D341Med (cell line): Measurements from ENCODE around the gene GINS1.

Experiments used
- DNase-seq: peaks from one replicate; pipeline ENCODE4 v3.0.0; 2012; ENCODE audit warnings: low spot score

Gene GINS1

DNA sequence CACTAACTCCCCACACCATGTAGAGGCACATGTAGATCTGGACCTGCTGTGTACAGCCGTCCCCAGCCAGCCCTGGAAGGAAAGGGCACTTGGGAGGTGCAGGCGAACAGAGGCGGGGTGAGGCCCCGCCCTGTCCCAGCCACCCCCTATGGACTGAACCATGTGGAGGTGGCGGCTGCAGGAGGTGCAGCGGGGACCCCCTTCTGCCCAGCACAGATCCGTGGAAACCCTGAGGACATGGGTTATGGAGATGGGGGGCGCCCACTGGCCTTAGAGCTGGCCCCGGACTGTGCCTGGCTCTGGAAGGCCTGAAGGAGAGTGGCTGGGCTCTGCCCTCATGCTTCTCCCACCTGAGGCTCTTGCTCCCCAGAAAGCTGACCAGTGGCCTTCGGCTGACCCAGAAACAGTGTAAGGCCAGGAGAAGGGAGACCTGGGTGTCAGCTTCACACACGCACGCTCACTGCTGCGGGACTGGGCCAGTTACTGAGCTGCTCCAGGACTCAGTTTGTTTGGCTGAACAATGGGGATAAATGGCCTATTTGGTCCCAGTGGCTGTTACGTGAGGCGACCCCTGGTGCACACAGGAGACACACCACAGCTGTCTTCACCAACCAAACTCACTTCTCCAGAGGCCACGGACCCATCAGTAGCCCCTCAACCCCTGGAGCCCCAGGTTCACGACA, 87.2 kb downstream of the GINS1 start:
- DNase-seq = no peak

DNA sequence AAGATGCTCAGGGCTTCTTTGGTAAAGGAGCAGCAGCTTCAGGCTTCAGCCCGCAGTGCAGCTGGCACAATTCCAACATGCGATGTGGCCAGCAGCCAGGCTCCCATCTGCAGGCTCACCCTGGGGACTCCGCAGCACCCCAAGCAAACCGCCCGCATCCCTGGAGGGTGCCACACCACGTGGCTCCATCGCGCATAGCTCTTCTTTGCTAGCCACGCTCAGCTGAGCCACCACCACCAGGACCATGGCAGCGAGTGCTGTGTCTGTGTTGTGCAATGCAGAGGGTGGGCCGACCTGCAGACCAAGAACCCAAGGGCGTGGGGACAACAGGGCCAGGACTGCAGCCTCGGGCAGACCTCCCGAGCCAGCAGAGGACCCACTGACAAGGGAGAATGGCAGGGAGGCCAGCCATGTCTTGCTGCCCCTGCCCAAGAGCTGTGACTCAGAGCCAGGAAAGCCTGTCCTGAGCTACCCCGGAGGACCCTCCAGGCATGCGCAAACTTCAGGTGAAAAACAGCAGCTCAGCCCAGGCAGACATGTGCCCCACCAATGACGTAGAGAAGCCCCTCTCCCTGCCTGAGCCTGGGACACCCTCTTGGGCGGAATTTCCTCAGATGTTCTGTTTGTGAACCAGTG, 87.8 kb downstream of the GINS1 start:
- DNase-seq = no peak

DNA sequence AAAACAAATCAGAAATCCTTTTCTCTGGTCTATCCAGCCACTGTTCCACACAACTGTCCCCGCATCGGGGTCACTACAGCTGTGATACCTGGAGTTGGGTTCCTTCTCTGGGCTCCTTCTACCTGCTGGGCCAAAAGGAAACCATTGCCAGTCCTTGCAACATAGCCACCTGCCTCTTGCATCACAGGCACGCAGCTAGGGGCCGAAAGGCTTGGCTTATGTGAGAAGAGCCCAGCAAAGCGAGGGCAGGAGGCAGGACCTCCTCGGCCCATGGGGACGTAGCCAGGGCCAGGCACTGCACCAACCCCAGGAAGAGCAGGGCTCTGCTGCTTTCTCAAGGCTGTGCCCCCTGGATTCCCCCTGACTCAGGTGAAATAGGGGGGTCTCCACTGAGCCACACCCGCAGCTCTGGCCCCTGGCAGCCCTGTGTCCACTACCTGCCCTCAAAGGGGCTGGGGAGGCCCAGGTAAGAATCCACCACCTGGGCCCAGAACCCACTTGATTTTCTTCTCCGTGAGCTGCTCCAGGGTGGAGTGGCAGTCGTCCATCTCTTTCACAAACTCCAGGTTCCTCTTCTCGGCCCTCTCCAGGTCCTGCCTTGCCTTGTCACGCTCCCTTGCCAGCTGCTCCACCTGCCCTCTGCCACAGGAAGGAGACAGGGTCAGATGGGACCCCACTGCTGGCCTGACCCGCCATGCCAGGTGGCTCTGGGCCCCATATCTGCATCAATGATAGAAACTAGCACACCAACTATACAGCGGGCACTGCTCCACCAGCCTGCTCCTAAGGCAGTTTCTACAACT, 88.9 kb downstream of the GINS1 start:
- no peak for DNase-seq

- DNase-seq = no peak
These were observed 89.5 kb downstream of the GINS1 start for GRCh38 chr20:25496968-25497401.

GRCh38 chr20:25497586-25498279, 90.3 kb downstream of the GINS1 start:
- DNase-seq = no peak
